HepG2 (cell line): ENCODE data around the gene SNX13. TPM values are rescaled to one million over a fixed set of nuclear protein-coding genes. Genes with fewer than 3 reads are reported as not detected.
A peak's percentile ranks its signal among the peaks of the same experiment; 100 is the strongest.

ENCODE experiments used
- ATAC-seq: fragments of 200-7000 bp; cut with Tn5 transposase; 3 replicates; pipeline ENCODE4 v1.9.1; 2020; ENCODE audit warnings: mild to moderate bottlenecking, moderate library complexity
- BruUV-seq: library from RNA; stranded (reverse); fragments of 400-500 nt; replicated peaks from 2 replicates; lab custom pipeline; 2021; lab: Mats Ljungman, UMichigan
- CTCF ChIA-PET: fragments of 300-600 bp; formaldehyde crosslinking; extraction: SDS; loops from one replicate; lab custom pipeline; 2021; ENCODE audit warnings: low total read pairs, inconsistent platforms, low intra/inter-chr PET ratio; lab: Yijun Ruan, JAX
- POLR2A ChIA-PET: fragments of 350-600 bp; sonication (Branson Sonifier 250); formaldehyde crosslinking; loops from one replicate; lab custom pipeline; 2020; ENCODE audit warnings: antibody characterized with exemption, inconsistent platforms; lab: Yijun Ruan, JAX
- DNase-seq: peaks from one replicate; pipeline ENCODE4 v3.0.0-alpha.2; 2015; ENCODE audit warnings: low spot score
- FAIRE-seq: peaks from 3 replicates; lab custom pipeline; 2011; peaks lifted over from hg19 to GRCh38; lab: Jason Lieb, UNC
- H2AFZ ChIP-seq: one replicate; pipeline ENCODE4 v1.6.1; 2011; ENCODE audit warnings: low read length, inconsistent platforms
- H3K27ac ChIP-seq: fragments of 300-600 bp; 3 replicates; pipeline ENCODE4 v1.8.0; 2011; ENCODE audit warnings: mixed run types, mild to moderate bottlenecking, mixed read lengths, low read length, inconsistent platforms; ENCODE audit not compliant: insufficient read depth; ENCODE audit errors: extremely low read length
- H3K27me3 ChIP-seq, 2 experiments: fragments of 200-600 bp in 1 of 2; 2 replicates in 1 of 2; 3 replicates in 1 of 2; pipeline versions ENCODE4 v1.6.0 to v1.8.0; 2011; ENCODE audit warnings: low read length in 2 of 2, mild to moderate bottlenecking in 2 of 2, moderate library complexity in 2 of 2, inconsistent platforms in 1 of 2; ENCODE audit not compliant: insufficient read depth in 2 of 2, control insufficient read depth in 1 of 2
- H3K36me3 ChIP-seq, 2 experiments: fragments of 200-600 bp in 1 of 2; replicated peaks in 1 of 2; 2 replicates in 1 of 2; 3 replicates in 1 of 2; pipeline versions ENCODE4 v1.5.1 to v1.8.0; 2011; ENCODE audit warnings: low read length in 2 of 2, inconsistent platforms in 1 of 2; ENCODE audit not compliant: insufficient read depth in 2 of 2, control insufficient read depth in 1 of 2
- H3K4me1 ChIP-seq: 2 replicates; pipeline ENCODE4 v1.5.1; 2012; ENCODE audit warnings: low read length, inconsistent platforms; ENCODE audit not compliant: insufficient read depth
- H3K4me2 ChIP-seq: 2 replicates; pipeline ENCODE4 v1.6.0; 2011; ENCODE audit warnings: low read depth, low read length, inconsistent platforms
- H3K4me3 ChIP-seq, 3 experiments: fragments of 200-600 bp in 1 of 3; sonication (generic), shearing (Covaris generic) in 1 of 3; replicated peaks in 1 of 3; 2 replicates each; pipeline ENCODE4 v1.5.1; 2011 to 2016; ENCODE audit warnings: low read length in 3 of 3, inconsistent platforms in 2 of 3, low read depth in 2 of 3, mild to moderate bottlenecking in 2 of 3, control low read depth in 1 of 3, mixed read lengths in 1 of 3; ENCODE audit not compliant: insufficient read depth in 1 of 3
- H3K79me2 ChIP-seq: one replicate; pipeline ENCODE4 v1.6.1; 2011; ENCODE audit warnings: low read length, inconsistent platforms; ENCODE audit not compliant: insufficient read depth
- H3K9ac ChIP-seq: 2 replicates; pipeline ENCODE4 v1.6.0; 2011; ENCODE audit warnings: mild to moderate bottlenecking, low read depth, low read length, inconsistent platforms; ENCODE audit not compliant: insufficient read depth
- H3K9me3 ChIP-seq: 2 replicates; pipeline ENCODE4 v1.5.1; 2012; ENCODE audit warnings: mild to moderate bottlenecking, low read length
- H4K20me1 ChIP-seq: 2 replicates; pipeline ENCODE4 v1.6.0; 2011; ENCODE audit warnings: inconsistent platforms, mild to moderate bottlenecking, low read length, moderate library complexity; ENCODE audit not compliant: insufficient read depth
- RARA ChIP-seq: IDR thresholded peaks from 2 replicates; pipeline ENCODE4 v1.6.1; 2016; ENCODE audit warnings: missing genetic modification reagents, missing compliant biosample characterization
- ZBTB42 ChIP-seq: sonication (generic); formaldehyde crosslinking; IDR thresholded peaks from 2 replicates; pipeline ENCODE4 v1.5.0; 2020; ENCODE audit warnings: mild to moderate bottlenecking, missing genetic modification reagents
- ZNF121 ChIP-seq: sonication (generic); formaldehyde crosslinking; IDR thresholded peaks from 2 replicates; pipeline ENCODE4 v1.5.0; 2020; ENCODE audit warnings: mild to moderate bottlenecking, missing genetic modification reagents
- ZNF263 ChIP-seq: sonication (generic); formaldehyde crosslinking; IDR thresholded peaks from 2 replicates; pipeline ENCODE4 v1.4.0; 2020; ENCODE audit warnings: missing genetic modification reagents
- ZNF792 ChIP-seq: IDR thresholded peaks from 2 replicates; pipeline ENCODE4 v1.6.1; 2016
- WGBS: methylation state at CpG from one replicate; pipeline ENCODE4 v1.1.6; 2017; ENCODE audit warnings: low lambda C conversion rate; 5-methylcytosine and 5-hydroxymethylcytosine counted together
- in situ Hi-C: cut with HindIII; loops from 2 replicates; pipeline ENCODE4 v1.10.0; 2017; ENCODE audit warnings: low pct_unique_long_range_greater_than_20kb; ENCODE audit not compliant: extremely low pct_ligation_motif_present
- intact Hi-C: fragments of 100-400 bp; cut with micrococcal nuclease; formaldehyde crosslinking; loops from one replicate; pipeline ENCODE4 v1.10.0; 2022; ENCODE audit not compliant: unreplicated experiment
- polyA plus RNA-seq, 8 experiments: library from polyadenylated mRNA; depleted of rRNA in 3 of 8; stranded (reverse) in 7 of 8; unstranded in 1 of 8; fragments of >200 nt; fragmentation: Illumina TruSeq in 4 of 8; extraction: Trizol in 4 of 8; gene quantifications; 2 replicates each; pipeline versions ENCODE4 v1.2.1 to v1.2.3, GENCODE V29; 2011 to 2016; ENCODE audit warnings: low read depth in 4 of 8, missing spikeins in 1 of 8, mixed read lengths in 1 of 8; ENCODE audit not compliant: insufficient read depth in 1 of 8
- total RNA-seq, 5 experiments: library from RNA; depleted of rRNA; stranded (reverse); fragments of >200 nt; fragmentation: Illumina TruSeq; extraction: Trizol; gene quantifications; 2 replicates each; pipeline ENCODE4 v1.2.3, GENCODE V29; 2016; ENCODE audit warnings: low read depth in 1 of 5
- TF ChIP-seq, protein P1 (sequence below): sonication (generic); formaldehyde crosslinking; conservative IDR thresholded peaks from 2 replicates; pipeline ENCODE4 v1.4.0; 2020; ENCODE audit warnings: missing genetic modification reagents
- TF ChIP-seq, protein P2 (sequence below): sonication (generic); formaldehyde crosslinking; IDR thresholded peaks from 2 replicates; pipeline ENCODE4 v1.5.0; 2020; ENCODE audit warnings: mild to moderate bottlenecking, missing genetic modification reagents

SNX13 gene
- total and polyA plus RNA-seq, 2 of the 13 experiments (the other 11 are each of a cell fraction or from before 2014, with no cell fraction given): 14.3 to 32.3 TPM

DNA sequence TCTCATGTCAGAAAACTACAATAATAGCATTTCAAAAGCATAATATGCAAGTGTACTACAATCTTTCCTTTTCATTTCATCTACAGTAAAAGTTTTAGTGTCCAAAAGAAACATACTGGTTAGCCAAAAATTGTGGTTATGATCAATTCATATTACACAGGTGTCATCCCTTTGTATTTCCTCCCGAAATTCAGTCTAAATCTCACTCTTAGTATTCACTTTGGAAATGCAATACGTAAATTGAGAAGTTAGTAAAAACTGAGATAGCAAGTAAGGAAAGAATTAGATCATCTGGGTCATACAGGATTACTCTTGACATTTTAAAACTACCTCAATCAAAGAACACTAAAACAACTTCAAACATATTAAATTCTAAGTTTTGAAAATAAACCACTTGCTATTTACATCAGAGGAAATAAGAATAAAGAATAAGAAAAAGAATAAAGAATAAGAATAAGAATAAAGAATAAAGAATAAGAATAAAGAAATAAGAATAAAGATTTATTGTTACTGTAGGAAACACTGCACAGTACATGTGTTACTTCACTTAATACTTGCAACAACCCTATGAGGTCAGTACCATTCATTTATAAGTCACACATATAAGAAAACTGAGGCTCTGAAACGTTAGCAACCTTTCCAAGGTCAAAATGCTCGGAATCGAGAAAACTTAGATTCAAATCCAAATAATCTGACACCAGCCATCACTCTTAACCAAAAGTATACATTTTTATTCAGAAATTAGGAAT is 10.5 kb downstream of the SNX13 start:
- Histone ChIP-seq H3K9ac (no peak overlapping the region), H3K4me2 (no peak overlapping the region), H3K27me3 (no peaks in the 10 kb centered on the region), H3K4me1 (0 out of 2 replicates have a peak, but pooled peaks cover 9% of the 10 kb centered on the region), H3K36me3 (peaks cover 0 to 2% of the 10 kb centered on the region in 2 experiments; a peak in 1 of 5 replicates), H3K27ac (no peak overlapping the region), H3K4me3 (no peak overlapping the region), H2AFZ (no peak overlapping the region), H3K9me3 (no peaks in the 10 kb centered on the region), H3K79me2 (peaks cover 94% of the 10 kb centered on the region), H4K20me1 (0 out of 2 replicates have a peak, but pooled peaks cover 2% of the 10 kb centered on the region)
- TF ChIP-seq, protein P1, sequence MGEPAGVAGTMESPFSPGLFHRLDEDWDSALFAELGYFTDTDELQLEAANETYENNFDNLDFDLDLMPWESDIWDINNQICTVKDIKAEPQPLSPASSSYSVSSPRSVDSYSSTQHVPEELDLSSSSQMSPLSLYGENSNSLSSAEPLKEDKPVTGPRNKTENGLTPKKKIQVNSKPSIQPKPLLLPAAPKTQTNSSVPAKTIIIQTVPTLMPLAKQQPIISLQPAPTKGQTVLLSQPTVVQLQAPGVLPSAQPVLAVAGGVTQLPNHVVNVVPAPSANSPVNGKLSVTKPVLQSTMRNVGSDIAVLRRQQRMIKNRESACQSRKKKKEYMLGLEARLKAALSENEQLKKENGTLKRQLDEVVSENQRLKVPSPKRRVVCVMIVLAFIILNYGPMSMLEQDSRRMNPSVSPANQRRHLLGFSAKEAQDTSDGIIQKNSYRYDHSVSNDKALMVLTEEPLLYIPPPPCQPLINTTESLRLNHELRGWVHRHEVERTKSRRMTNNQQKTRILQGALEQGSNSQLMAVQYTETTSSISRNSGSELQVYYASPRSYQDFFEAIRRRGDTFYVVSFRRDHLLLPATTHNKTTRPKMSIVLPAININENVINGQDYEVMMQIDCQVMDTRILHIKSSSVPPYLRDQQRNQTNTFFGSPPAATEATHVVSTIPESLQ (CRISPR knock-in tag): no peak
- TF ChIP-seq ZNF792: no peak
- ChIA-PET CTCF (no interaction called here), POLR2A (no interaction called here)
- no TSS peak for BruUV-seq
- intact Hi-C loops (no loop called here), in situ Hi-C loops (no loop called here)
- no peak for ATAC-seq
- FAIRE-seq: no peak
- DNase-seq: no peak
- WGBS: 96% methylated on average over 5 of the region's 5 CpGs

DNA sequence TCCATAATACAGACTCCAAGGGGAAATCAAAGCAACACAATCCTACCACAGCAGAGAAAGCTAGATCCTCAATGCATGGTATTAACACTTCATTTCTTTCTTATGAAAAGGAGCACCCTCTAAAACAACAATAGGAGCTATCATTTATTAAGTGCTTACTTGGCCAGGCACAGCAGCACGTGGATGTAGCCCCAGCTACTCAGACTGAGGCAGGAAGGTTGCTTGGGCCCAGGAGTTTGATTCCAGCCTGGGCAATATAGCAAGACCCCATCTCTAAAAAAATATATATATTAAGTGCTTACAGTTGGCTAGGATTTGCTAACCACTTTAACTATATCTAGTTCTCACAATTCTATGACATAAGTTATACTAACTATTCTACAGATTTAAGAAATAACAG is 12.2 kb downstream of the SNX13 start:
- BruUV-seq: no TSS peak
- Histone ChIP-seq H3K79me2 (peaks cover 92% of the 10 kb centered on the region), H3K4me2 (no peak overlapping the region), H3K9me3 (no peaks in the 10 kb centered on the region), H3K4me3 (no peak overlapping the region), H3K36me3 (no peaks in the 10 kb centered on the region), H3K27ac (no peak overlapping the region), H2AFZ (no peak overlapping the region)
- FAIRE-seq: no peak
- ChIA-PET CTCF (no interaction called here), POLR2A (no interaction called here)
- intact Hi-C loops (no loop called here), in situ Hi-C loops (no loop called here)
- 100% methylated on average over 1 of the region's 1 CpG for WGBS
- TF ChIP-seq, protein P2, sequence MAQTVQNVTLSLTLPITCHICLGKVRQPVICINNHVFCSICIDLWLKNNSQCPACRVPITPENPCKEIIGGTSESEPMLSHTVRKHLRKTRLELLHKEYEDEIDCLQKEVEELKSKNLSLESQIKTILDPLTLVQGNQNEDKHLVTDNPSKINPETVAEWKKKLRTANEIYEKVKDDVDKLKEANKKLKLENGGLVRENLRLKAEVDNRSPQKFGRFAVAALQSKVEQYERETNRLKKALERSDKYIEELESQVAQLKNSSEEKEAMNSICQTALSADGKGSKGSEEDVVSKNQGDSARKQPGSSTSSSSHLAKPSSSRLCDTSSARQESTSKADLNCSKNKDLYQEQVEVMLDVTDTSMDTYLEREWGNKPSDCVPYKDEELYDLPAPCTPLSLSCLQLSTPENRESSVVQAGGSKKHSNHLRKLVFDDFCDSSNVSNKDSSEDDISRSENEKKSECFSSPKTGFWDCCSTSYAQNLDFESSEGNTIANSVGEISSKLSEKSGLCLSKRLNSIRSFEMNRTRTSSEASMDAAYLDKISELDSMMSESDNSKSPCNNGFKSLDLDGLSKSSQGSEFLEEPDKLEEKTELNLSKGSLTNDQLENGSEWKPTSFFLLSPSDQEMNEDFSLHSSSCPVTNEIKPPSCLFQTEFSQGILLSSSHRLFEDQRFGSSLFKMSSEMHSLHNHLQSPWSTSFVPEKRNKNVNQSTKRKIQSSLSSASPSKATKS (CRISPR knock-in tag): no peak
- no peak for TF ChIP-seq RARA (CRISPR knock-in tag)
- no peak for TF ChIP-seq ZBTB42 (CRISPR knock-in tag)
- no peak for TF ChIP-seq ZNF263 (CRISPR knock-in tag)
- peak; percentile 88 for TF ChIP-seq ZNF121 (CRISPR knock-in tag)
- TF ChIP-seq, all 625 proteins: peak for 1
- H3K9ac ChIP-seq: no peak overlapping the region
- 0 out of 2 replicates have a peak, but pooled peaks cover 2% of the 10 kb centered on the region for H4K20me1 ChIP-seq
- DNase-seq: no peak
- ATAC-seq: no peak
- 0 out of 2 replicates have a peak, but pooled peaks cover 5% of the 10 kb centered on the region for H3K4me1 ChIP-seq
- H3K27me3 ChIP-seq: no peaks in the 10 kb centered on the region
